SU-DHL-6 (cell line): ENCODE results near the gene DROSHA.

Experiments
- H2AFZ ChIP-seq: fragments of 200-600 bp; sonication (generic); 2 replicates; pipeline ENCODE4 v1.6.1; 2014; ENCODE audit warnings: low read depth, mild to moderate bottlenecking, moderate library complexity, mixed read lengths, antibody characterized with exemption, low read length; ENCODE audit not compliant: severe bottlenecking
- H3F3A ChIP-seq: fragments of 200-600 bp; shearing (Covaris generic); 2 replicates; pipeline ENCODE4 v1.6.0; 2016; ENCODE audit warnings: antibody characterized with exemption, mild to moderate bottlenecking; ENCODE audit not compliant: insufficient read depth
- H3K27ac ChIP-seq: fragments of 200-600 bp; sonication (generic); 2 replicates; pipeline ENCODE4 v1.5.1; 2016; ENCODE audit warnings: low read depth, mild to moderate bottlenecking, low read length, moderate library complexity, mixed read lengths
- H3K27me3 ChIP-seq: fragments of 200-600 bp; sonication (generic), shearing (Covaris generic); 2 replicates; pipeline ENCODE4 v1.6.0; 2014; ENCODE audit warnings: mild to moderate bottlenecking, low read length
- H3K36me3 ChIP-seq: fragments of 200-600 bp; sonication (generic); 2 replicates; pipeline ENCODE4 v1.6.1; 2014; ENCODE audit warnings: mild to moderate bottlenecking, low read length, mixed read lengths
- H3K4me2 ChIP-seq: fragments of 300-600, 200-600 bp; shearing (Covaris generic), sonication (generic); 2 replicates; pipeline ENCODE4 v1.6.0; 2014; ENCODE audit warnings: low read length, low read depth, mild to moderate bottlenecking; ENCODE audit not compliant: poor library complexity, severe bottlenecking
- H3K4me3 ChIP-seq: fragments of 200-600 bp; sonication (generic); 2 replicates; pipeline ENCODE4 v1.5.1; 2014; ENCODE audit warnings: antibody characterized with exemption, low read length, mild to moderate bottlenecking, mixed read lengths; ENCODE audit not compliant: insufficient read depth, poor library complexity, severe bottlenecking
- H3K79me2 ChIP-seq: fragments of 200-600 bp; sonication (generic); 2 replicates; pipeline ENCODE4 v1.6.1; 2014; ENCODE audit warnings: mild to moderate bottlenecking, low read length, moderate library complexity; ENCODE audit not compliant: insufficient read depth
- H3K9ac ChIP-seq: fragments of 200-600 bp; sonication (generic); 2 replicates; pipeline ENCODE4 v1.7.0; 2014; ENCODE audit warnings: mild to moderate bottlenecking, low read length
- H3K9me2 ChIP-seq: fragments of 200-600 bp; sonication (generic); replicated peaks from 2 replicates; pipeline ENCODE4 v1.6.1; 2014; ENCODE audit warnings: low read length; ENCODE audit not compliant: insufficient read depth
- H3K9me3 ChIP-seq: fragments of 200-600 bp; sonication (generic); 2 replicates; pipeline ENCODE4 v1.6.1; 2014; ENCODE audit warnings: low read length, mixed read lengths; ENCODE audit not compliant: insufficient read depth
- H4K20me1 ChIP-seq: fragments of 200-600 bp; sonication (generic); 2 replicates; pipeline ENCODE4 v1.6.1; 2014; ENCODE audit warnings: low read depth, mild to moderate bottlenecking, antibody characterized with exemption, low read length, moderate library complexity, mixed read lengths
- EZH2phosphoT487 ChIP-seq: fragments of 200-600 bp; sonication (generic), shearing (Covaris generic); conservative IDR thresholded peaks from 2 replicates; pipeline ENCODE4 v1.6.1; 2018; ENCODE audit warnings: mild to moderate bottlenecking, antibody characterized with exemption, low read length, moderate library complexity, mixed read lengths
- TF ChIP-seq, protein P1 (sequence below): fragments of 200-600 bp; sonication (generic); IDR thresholded peaks from one replicate; pipeline ENCODE4 v1.5.1; 2017; ENCODE audit warnings: antibody characterized with exemption, mild to moderate bottlenecking, low read length, moderate library complexity; ENCODE audit not compliant: insufficient read depth, poor library complexity, severe bottlenecking

DROSHA gene

DNA sequence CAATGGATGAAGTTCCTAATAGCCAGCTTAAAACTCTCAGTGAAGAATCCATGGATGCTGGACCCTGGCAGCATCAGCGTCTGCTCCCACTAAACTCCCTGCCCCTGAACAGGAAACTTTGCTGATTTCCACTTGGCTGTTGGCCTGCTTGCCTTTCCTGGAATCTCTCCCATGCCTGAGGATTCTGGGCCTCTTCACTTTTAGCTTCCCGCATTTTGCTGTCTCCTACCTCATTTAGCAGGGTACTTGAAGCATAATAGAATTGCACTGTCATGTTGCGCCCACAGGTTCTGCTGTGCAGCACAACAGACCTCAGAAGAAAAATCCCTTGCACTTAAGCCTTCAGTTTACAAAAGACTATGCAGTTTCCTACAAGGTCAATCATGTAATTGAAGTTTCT, 127.6 kb downstream of the DROSHA start:
- no peak overlapping the region for H3K27ac ChIP-seq

DNA sequence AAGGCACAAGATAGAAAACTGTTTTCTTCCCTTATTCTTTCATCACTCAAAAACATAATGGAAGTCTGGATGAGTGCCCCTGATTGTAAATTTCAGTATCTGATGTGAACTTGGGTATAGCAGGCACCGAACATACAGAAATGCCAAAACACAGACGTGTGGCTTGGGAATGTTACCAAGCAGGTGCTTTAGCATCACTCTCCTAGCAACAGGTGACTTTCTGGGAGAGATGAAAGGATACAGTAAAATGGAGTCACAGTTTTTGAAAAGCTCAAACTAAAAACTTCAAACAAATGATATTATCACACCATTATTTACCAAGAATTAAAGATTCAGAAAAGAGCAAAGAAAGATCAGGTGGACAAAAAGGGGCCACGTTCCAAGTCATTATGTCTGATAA, 130.2 kb downstream of the DROSHA start:
- TF ChIP-seq, protein P1, sequence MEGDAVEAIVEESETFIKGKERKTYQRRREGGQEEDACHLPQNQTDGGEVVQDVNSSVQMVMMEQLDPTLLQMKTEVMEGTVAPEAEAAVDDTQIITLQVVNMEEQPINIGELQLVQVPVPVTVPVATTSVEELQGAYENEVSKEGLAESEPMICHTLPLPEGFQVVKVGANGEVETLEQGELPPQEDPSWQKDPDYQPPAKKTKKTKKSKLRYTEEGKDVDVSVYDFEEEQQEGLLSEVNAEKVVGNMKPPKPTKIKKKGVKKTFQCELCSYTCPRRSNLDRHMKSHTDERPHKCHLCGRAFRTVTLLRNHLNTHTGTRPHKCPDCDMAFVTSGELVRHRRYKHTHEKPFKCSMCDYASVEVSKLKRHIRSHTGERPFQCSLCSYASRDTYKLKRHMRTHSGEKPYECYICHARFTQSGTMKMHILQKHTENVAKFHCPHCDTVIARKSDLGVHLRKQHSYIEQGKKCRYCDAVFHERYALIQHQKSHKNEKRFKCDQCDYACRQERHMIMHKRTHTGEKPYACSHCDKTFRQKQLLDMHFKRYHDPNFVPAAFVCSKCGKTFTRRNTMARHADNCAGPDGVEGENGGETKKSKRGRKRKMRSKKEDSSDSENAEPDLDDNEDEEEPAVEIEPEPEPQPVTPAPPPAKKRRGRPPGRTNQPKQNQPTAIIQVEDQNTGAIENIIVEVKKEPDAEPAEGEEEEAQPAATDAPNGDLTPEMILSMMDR = no peak
- no peak for TF ChIP-seq EZH2phosphoT487
- no peaks in the 10 kb centered on the region for H3K9me2 ChIP-seq
- no peak overlapping the region for H3K4me2 ChIP-seq
- H3K4me3 ChIP-seq = no peak overlapping the region
- H3K27ac ChIP-seq = no peak overlapping the region
- H3K9ac ChIP-seq = no peak overlapping the region
- no peaks in the 10 kb centered on the region for H3F3A ChIP-seq
- no peaks in the 10 kb centered on the region for H3K9me3 ChIP-seq
- no peaks in the 10 kb centered on the region for H4K20me1 ChIP-seq
- H3K36me3 ChIP-seq = peaks cover 23% of the 10 kb centered on the region; the same call in 1 of the 2 replicates
- H3K27me3 ChIP-seq = no peaks in the 10 kb centered on the region
- H2AFZ ChIP-seq = no peak overlapping the region
- no peaks in the 10 kb centered on the region for H3K79me2 ChIP-seq

More for the DNA sequence above, 127.6 kb downstream of the DROSHA start:
- TF ChIP-seq, protein P1 = no peak
- TF ChIP-seq EZH2phosphoT487 = no peak
- H3K27me3 ChIP-seq = no peaks in the 10 kb centered on the region
- H3K79me2 ChIP-seq = no peaks in the 10 kb centered on the region
- H3F3A ChIP-seq = no peaks in the 10 kb centered on the region
- H3K36me3 ChIP-seq = peaks cover 27% of the 10 kb centered on the region; the same call in 1 of the 2 replicates
- H3K9me2 ChIP-seq = no peaks in the 10 kb centered on the region
- no peak overlapping the region for H2AFZ ChIP-seq
- no peaks in the 10 kb centered on the region for H4K20me1 ChIP-seq
- no peak overlapping the region for H3K9ac ChIP-seq
- H3K4me3 ChIP-seq = no peak overlapping the region
- H3K9me3 ChIP-seq = no peaks in the 10 kb centered on the region
- H3K4me2 ChIP-seq = no peak overlapping the region

DNA sequence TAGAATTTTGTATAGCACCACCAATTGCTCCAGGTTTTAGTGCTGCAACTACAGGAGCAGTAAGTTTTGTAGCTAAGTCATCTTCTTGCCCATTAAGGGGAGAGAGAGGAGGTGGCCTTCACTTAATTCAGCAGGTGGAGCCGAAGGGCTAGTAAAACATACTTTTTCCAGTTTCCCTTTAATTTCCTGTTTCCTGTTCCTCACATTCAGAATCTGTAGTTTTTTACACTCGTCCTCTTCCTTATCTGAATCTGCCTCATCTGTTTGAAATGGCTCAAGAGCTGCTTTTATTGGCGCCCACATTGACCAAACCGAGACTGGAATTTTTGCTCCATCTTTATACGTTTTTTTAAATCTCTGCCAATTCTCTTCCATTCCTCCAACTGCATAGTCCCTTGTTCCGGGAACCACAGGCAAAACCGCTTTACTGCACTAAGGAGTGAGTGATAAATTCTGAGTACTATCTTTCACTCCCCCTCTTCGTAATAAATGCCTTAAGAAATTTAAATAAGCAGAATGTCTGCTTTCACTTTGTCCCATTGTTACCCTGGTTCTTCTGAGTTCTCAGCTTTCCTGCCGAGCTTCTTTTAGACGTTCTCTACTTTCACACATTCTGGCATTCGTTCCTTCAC, 133.9 kb downstream of the DROSHA start:
- TF ChIP-seq EZH2phosphoT487 = no peak
- TF ChIP-seq, protein P1 = no peak
- H3K9me2 ChIP-seq = no peaks in the 10 kb centered on the region
- H3K79me2 ChIP-seq = no peaks in the 10 kb centered on the region
- no peaks in the 10 kb centered on the region for H4K20me1 ChIP-seq
- no peak overlapping the region for H3K9ac ChIP-seq
- H3F3A ChIP-seq = no peaks in the 10 kb centered on the region
- no peak overlapping the region for H3K27ac ChIP-seq
- no peak overlapping the region for H3K4me2 ChIP-seq
- H3K27me3 ChIP-seq = no peaks in the 10 kb centered on the region
- H2AFZ ChIP-seq = no peak overlapping the region
- no peak overlapping the region for H3K4me3 ChIP-seq
- H3K36me3 ChIP-seq = 0 out of 2 replicates have a peak, but pooled peaks cover 13% of the 10 kb centered on the region
- no peaks in the 10 kb centered on the region for H3K9me3 ChIP-seq
